GM19397 (cell line): ENCODE data around the gene EPAS1.

Source experiments
- ATAC-seq: cut with Tn5 transposase; IDR thresholded peaks from one replicate; pipeline ENCODE4 v1.9.1; 2021; ENCODE audit warnings: mild to moderate bottlenecking, moderate library complexity; ENCODE audit not compliant: unreplicated experiment

EPAS1 gene

DNA sequence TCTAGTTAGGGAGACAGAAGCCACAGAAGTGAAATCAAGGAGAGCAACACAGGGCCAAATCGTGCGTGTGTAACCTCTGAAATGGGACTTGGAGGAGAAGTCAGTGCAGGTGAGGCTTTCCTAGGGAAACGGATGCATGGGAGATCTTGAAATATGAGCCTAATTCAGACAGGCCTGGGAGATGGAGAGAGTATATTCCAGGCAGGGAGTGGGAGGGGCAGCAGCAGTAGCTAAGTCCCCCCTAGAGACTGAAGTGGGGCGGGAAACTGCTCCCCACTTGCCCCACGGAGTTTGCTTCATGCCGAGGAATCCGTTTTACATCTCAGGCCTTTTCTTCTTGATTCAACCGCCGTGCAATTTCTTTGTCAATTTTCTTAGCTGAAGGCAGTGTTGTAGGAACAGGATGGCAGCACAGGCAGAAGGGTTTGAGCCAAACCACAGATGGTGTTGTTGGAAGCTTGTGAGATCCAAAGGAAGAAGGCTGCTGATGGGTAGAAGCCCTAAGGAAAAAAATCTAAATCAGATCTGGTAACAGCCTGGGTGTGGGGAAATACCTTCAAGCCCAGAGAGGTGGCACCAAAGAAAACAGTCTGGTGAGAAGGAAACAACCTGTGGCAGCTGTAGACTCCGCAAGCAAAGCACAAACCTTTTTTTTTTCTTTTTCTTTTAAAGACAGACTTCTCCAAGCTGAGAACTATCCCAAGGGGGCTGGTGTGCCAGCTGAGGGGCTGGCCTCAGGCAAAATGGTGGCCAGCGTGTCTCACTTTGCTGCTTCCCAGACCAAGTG lies 40.2 kb downstream of the EPAS1 start:
- no peak for ATAC-seq

DNA sequence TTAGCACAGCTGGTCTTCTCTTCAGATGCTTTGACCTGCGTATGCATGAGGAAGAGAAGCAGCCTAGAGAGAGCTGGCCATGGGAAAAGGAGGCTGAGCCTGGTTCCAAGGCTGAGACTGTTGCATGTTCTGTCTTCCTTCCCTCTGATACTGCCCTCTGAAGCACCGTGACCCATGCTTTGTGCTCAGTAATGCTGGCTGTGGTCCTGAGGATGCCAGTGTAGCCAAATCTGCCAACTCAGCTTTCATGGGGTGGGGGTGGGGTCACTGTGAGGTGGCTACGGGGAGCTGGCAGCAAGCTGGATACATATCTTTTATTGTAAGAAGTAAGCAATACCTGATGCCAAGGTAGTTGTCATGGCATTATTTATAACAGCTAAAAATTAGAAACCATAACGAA lies 41.5 kb downstream of the EPAS1 start:
- no peak for ATAC-seq

GRCh38 chr2:46339200-46339599 lies 42.0 kb downstream of the EPAS1 start:
- ATAC-seq = no peak

- no peak for ATAC-seq
Measured at GRCh38 chr2:46339676-46340459, 42.7 kb downstream of the EPAS1 start.

- ATAC-seq = no peak
Measured at GRCh38 chr2:46340740-46341420, 43.7 kb downstream of the EPAS1 start.

DNA sequence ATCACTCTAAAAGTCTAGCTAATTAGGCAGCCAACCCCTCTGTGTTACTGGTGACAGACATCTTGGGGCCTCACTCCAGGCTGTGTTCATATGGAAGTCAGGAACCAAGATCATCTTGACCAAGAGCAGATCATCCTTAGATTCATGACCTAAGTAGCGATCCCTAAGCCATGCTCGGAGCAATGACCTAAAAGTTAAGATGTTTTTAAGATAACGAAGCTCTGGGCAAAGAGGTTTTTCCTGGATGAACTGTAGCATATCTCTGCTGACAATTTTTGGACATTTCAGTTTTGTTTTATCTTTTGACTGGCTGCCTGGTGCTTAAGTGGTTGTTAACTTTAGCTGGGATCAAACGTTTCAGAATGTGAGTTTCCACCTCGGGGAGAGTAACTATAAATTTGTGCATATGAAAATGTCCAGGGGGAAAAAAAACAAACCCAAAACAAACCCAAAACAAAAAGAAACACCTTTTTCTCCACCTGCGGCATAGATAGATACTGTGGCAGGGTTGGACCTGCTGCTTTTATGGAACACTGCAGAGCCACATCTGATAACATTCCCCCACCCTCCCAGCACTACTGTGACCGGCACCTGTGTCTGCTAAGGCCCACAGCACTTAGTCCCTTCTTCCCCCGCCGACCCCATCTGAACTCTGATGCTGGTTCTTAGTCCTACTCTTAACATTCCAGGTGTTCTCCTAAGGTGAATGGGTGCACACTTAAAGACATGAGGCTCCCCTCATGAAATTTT lies 45.5 kb downstream of the EPAS1 start:
- no peak for ATAC-seq

DNA sequence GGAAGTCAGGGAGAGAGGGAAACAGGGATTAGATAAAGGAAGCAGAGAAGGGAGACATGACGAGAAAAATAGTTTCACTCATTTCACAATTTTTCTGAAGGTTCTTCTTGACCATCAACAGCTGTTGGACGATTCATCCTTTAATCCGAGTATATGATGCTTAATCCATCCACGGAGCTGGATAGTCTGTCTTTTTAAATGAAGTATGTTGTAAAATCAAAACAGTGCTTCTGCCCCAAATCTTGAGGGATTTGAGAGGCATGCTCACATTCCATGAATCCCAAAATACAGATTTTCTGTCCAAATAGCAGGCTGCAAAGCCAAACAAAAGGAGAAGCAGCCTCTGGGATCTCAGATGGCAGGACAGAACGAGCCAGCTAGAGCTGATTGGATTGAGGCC lies 47.5 kb downstream of the EPAS1 start:
- ATAC-seq = no peak

- ATAC-seq = no peak
Measured at GRCh38 chr2:46345775-46346174, 48.6 kb downstream of the EPAS1 start.

- ATAC-seq = no peak
Measured at GRCh38 chr2:46346719-46347118, 49.5 kb downstream of the EPAS1 start.

GRCh38 chr2:46347648-46348280 lies 50.6 kb downstream of the EPAS1 start:
- ATAC-seq = peak; percentile 61

DNA sequence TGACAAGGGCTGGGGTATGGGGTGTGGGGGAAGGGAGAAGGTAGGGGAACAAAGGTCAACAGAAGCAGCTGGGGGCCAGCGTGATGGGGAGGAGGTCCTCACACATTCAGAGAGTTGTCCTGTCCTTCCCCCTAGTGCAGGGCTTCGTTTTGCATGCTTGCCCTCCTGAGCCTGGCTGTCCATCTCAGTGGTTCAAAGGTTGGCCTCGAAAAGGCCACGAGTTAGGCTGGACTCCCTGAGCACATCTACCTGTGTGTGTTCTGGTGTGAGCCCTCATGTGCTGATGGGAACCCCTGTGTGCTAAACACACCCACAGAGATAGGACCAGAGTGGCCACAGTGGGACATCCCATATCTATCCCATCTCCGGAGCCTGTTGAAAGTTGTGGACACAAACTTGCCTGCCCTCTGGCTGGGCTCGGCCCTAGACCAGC lies 51.9 kb downstream of the EPAS1 start:
- no peak for ATAC-seq

DNA sequence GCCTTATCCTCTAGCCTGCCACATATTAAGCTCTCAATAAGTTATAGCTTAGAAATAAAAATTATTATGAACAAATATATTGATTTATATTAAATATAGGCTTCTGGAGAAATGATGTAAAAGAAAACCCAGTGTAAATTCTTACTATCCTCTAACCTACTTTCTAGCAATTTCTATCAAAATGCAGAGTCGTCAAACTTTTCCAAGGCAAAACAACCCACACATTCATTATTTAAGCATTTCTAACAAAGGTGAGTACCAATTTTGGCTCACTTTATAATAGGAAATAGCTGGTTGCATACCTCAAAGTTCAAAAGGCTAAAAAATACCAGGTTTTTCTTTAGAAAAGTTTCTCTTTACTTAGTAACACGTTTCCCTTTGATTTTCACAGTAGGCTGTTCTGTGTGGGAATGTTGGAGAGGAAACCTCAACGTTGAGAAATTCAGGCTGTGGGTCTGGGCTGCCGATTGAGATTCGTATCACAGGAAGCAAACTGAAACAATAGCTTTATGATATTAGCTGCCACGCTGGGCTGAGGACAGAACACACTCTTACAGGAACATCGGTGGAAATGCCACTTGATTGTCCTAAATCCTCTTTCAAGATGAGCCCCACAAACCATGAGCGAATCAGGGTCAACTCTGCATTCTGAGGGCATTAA lies 53.0 kb downstream of the EPAS1 start:
- ATAC-seq = no peak

DNA sequence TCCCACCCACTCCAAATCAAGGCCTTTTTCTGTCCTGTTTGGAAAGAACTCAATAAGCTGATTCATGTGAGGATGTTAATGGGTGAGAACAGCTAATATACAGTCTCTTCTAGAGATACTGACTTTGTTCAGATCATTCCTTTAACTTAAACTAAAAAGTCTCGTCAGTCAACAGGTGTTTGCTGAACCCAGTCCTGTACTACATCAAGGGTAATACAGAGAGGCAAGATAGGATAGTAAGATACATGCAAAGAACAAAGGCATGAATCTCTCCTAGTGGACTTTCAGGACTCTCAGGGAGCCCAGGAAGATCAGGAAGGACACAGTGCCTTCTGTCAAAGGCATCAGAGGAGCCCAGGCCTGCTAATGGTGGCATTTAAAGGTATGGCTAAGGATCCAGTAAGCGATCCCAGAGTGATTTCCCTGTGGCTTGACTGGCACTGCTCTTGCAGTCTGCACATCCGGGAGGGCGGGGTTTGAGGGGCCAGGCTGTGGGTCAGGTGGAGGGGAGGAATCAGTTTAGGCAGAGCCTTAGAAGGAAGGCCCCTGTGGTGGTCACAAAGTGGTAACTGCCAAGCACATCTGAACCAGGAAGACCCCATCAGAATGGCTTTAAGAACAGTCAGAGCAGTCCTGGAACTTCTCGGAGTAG lies 54.0 kb downstream of the EPAS1 start:
- ATAC-seq = no peak

DNA sequence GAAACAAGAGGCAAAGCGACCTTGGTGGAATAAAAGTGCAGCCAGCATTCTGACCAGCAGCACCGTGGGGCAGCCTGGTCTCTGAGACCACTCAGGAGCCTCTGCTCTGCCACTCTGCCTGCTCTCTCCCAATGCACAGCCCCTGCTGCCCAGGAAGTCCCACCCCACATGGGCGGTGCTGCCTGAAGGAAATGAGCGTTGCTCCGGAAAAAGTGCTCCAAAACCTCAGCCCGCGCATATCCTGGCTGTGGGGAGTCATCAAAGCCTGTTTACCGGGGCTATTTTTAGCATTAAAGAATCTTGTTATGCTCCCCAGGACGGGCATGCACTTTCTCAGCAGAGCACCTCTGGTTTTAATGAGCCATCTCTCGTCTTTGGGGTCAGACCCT lies 54.5 kb downstream of the EPAS1 start:
- ATAC-seq = no peak

DNA sequence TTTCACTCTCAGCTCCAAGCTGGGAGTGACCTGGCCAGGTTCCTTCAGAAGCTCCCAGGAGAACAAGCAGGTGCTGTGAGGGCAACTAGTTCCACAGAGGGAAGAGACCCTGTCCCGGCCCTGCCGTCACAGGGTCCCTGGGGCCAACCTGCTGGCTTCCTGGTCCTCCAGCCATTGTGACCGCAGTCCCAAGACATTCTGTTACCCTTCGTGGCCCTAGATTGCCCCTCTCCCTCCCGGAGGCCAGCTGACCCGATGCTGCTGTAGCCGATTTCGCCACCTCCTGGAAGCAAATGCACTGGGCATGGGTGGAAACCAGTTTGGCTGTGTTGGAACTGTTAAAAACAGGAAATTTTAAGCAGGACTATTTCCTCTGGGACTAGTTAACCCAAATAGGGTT lies 55.4 kb downstream of the EPAS1 start:
- no peak for ATAC-seq

DNA sequence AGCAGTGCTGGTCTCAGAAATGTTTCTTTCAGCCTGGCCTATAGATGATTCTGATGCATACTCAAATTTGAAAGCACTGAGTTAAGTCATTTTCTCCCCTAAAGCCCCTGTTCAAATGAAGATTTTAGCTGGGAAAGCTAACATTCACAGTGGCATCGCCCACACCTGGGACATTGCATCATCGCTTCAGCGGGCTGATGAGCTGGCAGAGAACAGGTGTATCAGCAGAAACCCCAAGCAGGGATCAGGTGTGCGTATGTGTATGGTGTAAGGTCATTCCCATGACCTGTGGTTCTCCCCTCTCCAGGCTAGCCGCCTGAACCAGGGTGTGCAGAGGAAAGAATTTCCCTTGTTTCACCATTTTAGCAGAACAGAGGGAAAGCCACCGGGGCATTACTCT lies 56.3 kb downstream of the EPAS1 start:
- no peak for ATAC-seq

DNA sequence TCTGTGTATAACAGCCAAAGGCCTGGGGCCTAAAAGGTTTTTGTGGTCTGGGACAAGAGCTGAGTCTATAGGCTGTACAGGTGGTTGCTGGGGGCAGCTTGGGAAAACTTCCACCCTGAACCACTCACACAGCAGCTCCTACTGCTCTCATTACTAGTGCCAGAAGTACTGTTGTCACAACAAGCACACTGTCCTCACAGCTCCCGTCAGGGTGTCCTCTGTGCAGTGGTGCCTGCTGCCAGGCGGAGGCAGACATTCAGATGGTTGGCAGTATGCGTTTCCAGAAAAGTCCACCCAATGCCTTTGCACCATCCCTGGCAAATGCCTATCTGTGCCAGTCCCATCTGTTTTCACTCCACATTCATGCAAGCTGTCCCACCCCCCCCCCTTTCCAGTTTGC lies 58.5 kb downstream of the EPAS1 start:
- ATAC-seq = no peak

DNA sequence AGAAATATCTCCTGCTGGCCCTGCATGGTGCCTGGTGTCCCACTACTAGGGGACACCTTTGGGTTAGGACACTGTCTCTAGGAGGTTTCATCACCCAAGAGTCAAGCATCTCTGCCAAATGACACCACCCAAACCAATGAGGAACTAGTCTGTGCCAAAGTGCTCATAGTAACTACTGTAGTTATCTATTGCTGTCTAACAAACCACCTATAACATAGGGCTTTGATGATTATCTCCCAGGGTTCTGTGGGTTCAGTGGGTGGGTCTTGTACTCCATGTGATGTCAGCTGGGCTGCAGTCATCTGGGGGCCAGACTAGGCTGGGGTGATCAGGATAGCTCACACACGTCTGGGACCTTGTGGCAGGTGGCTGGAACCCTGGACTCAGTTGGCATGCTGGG lies 59.8 kb downstream of the EPAS1 start:
- no peak for ATAC-seq

DNA sequence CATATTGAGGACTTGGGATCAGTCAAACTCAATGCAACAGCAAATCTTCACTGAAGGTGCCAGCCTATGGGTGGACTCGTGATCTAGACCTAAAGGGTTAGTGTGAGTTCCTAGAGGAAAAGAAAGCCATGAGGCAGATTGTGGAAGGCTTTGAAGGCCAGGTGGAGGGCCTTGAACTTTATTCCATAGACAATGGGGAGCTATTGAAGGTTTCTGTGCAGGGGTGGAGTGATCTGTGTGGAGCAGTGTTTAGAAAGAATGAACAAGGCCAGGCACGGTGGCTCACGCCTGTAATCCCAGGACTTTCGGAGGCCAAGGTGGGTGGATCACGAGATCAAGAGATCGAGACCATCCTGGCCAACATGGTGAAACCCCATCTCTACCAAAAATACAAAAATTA lies 61.5 kb downstream of the EPAS1 start:
- ATAC-seq = no peak

GRCh38 chr2:46360303-46360702 lies 63.1 kb downstream of the EPAS1 start:
- ATAC-seq = no peak
